ENCODE results near the gene CCNB1IP1. TPM values are rescaled to one million over a fixed set of nuclear protein-coding genes. Genes with fewer than 3 reads are reported as not detected.
"Not testable (repeated sequence)": the region's sequence is repeated elsewhere in the genome, so short reads cannot be mapped to it uniquely, and the experiment has no call there.

The CCNB1IP1 gene
- total and polyA plus RNA-seq, 2 experiments from 2014 or later: 13.5 to 52.0 TPM

DNA sequence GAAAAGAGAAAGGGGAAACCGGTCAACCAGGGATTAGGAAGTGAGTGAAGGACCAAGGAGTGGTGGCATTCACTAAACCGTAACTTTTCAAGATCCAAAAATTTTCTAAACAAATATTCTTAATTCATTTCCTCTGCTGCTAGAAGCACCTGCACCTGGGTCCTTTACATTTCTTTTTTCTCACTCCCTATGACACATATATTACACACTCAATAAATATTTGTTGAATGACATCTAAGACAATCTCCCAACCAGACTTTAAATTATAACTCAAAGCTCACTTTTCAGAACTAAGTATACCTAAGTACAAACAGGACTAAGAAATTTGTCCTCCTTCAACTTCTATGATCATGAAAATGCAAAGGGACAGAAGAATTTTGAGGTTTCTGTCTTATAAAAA, 38.4 kb downstream of the CCNB1IP1 start:
- Histone ChIP-seq H3K27me3 (replicated peaks; ENCODE audit: insufficient read depth) (no peaks in the 10 kb centered on the region), H3K36me3 (ENCODE audit: low read depth) (peaks cover 59% of the 10 kb centered on the region), H3K79me2 (ENCODE audit: insufficient read depth) (no peaks in the 10 kb centered on the region), H3K4me2 (ENCODE audit: unreplicated experiment) (no peak overlapping the region), H3K9me2 (ENCODE audit: insufficient read depth) (no peaks in the 10 kb centered on the region), H3K4me3 (no peak overlapping the region), H3K27ac (no peak overlapping the region), H2AFZ (no peak overlapping the region), H3K4me1 (ENCODE audit: insufficient read depth) (no peaks in the 10 kb centered on the region), H3F3A (ENCODE audit: insufficient read depth) (no peaks in the 10 kb centered on the region), H4K20me1 (ENCODE audit: insufficient read depth) (no peaks in the 10 kb centered on the region), H3K9me3 (ENCODE audit: low read depth) (no peaks in the 10 kb centered on the region), H3K9ac (no peak overlapping the region)
- TF ChIP-seq EZH2phosphoT487 (IDR thresholded peaks at IDR 0.05; ENCODE audit: insufficient read depth, low read depth) (no peak), EZH2 (IDR thresholded peaks at IDR 0.05; ENCODE audit: insufficient read depth, poor library complexity, severe bottlenecking) (no peak)
- no peak for DNase-seq
- 98 to 100% methylated on average over 2 of the region's 2 CpGs for WGBS, 2 experiments (ENCODE audit: low coverage in 1 of 2, low lambda C conversion rate in 2 of 2, missing lambda C conversion rate in 2 of 2)
- in situ Hi-C loops (cut with MboI): no loop called here

DNA sequence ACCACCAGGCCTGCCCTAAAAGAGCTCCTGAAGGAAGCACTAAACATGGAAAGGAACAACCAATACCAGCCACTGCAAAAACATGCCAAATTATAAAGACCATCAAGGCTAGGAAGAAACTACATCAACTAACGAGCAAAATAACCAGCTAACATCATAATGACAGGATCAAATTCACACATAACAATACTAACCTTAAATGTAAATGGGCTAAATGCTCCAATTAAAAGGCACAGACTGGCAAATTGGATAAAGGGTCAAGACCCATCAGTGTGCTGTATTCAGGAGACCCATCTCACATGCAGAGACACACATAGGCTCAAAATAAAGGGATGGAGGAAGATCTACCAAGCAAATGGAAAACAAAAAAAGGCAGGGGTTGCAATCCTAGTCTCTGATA, 51.1 kb downstream of the CCNB1IP1 start:
- H3K27me3 ChIP-seq (replicated peaks; ENCODE audit: insufficient read depth); H3K36me3 ChIP-seq (ENCODE audit: low read depth); DNase-seq; H3K9me3 ChIP-seq (ENCODE audit: low read depth); H3K4me2 ChIP-seq (ENCODE audit: unreplicated experiment); H3K9me2 ChIP-seq (ENCODE audit: insufficient read depth); H3K79me2 ChIP-seq (ENCODE audit: insufficient read depth); H3K9ac ChIP-seq; H2AFZ ChIP-seq; H3K4me1 ChIP-seq (ENCODE audit: insufficient read depth); H4K20me1 ChIP-seq (ENCODE audit: insufficient read depth); H3K4me3 ChIP-seq; H3F3A ChIP-seq (ENCODE audit: insufficient read depth); H3K27ac ChIP-seq; in situ Hi-C loops (cut with MboI): not testable (repeated sequence)
- 86 to 100% methylated on average over 1 of the region's 1 CpG for WGBS, 2 experiments (ENCODE audit: low coverage in 1 of 2, low lambda C conversion rate in 2 of 2, missing lambda C conversion rate in 2 of 2)

DNA sequence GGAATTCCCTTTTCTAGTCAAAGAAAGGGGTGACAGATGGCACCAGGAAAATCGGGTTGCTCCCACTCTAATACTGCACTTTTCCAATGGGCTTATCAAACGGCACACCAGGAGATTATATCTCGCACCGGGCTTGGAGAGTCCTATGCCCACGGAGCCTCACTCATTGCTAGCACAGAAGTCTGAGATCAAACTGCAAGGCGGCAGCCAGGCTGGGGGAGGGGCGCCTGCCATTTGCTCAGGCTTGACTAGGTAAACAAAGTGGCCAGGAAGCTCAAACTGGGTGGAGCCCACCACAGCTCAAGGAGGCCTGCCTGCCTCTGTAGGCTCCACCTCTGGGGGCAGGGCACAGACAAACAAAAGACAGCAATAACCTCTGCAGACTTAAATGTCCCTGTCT, 52.8 kb downstream of the CCNB1IP1 start:
- H3K9me2 ChIP-seq (ENCODE audit: insufficient read depth); H2AFZ ChIP-seq; H3K79me2 ChIP-seq (ENCODE audit: insufficient read depth); H3K27ac ChIP-seq; H3K27me3 ChIP-seq (replicated peaks; ENCODE audit: insufficient read depth); H3K4me2 ChIP-seq (ENCODE audit: unreplicated experiment); H3K9me3 ChIP-seq (ENCODE audit: low read depth); in situ Hi-C loops (cut with MboI); H3F3A ChIP-seq (ENCODE audit: insufficient read depth); H3K9ac ChIP-seq; H4K20me1 ChIP-seq (ENCODE audit: insufficient read depth); H3K36me3 ChIP-seq (ENCODE audit: low read depth); H3K4me3 ChIP-seq; H3K4me1 ChIP-seq (ENCODE audit: insufficient read depth); DNase-seq: not testable (repeated sequence)
- WGBS, 2 experiments (ENCODE audit: low coverage in 1 of 2, low lambda C conversion rate in 2 of 2, missing lambda C conversion rate in 2 of 2): 98 to 99% methylated on average over 7 of the region's 7 CpGs

DNA sequence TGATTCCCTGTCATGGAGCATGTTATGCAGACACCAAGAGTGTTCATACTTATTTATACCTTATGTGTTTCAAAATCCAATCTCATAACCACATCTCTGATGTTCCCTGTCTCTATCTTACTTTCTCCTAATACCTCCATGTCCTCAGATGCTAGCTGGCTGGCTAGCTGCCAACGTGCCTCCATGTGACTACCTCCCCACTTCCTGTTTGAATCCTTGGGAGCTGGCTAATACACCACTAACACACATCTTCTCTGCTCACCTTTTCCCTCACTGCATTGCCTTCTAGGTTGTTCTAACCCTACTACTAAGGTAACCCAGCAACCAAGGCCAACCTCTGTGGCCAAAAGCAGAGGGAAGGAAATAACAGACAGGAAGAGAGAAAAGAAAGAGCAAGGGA, 54.7 kb downstream of the CCNB1IP1 start:
- Histone ChIP-seq H3K4me2 (ENCODE audit: unreplicated experiment) (no peak overlapping the region), H3F3A (ENCODE audit: insufficient read depth) (no peaks in the 10 kb centered on the region), H3K9me2 (ENCODE audit: insufficient read depth) (no peaks in the 10 kb centered on the region), H4K20me1 (ENCODE audit: insufficient read depth) (no peaks in the 10 kb centered on the region), H3K4me3 (no peak overlapping the region), H3K9ac (no peak overlapping the region), H3K79me2 (ENCODE audit: insufficient read depth) (no peaks in the 10 kb centered on the region), H3K36me3 (ENCODE audit: low read depth) (peaks cover 5% of the 10 kb centered on the region; the same call in 1 of the 2 replicates), H3K9me3 (ENCODE audit: low read depth) (no peaks in the 10 kb centered on the region), H3K27me3 (replicated peaks; ENCODE audit: insufficient read depth) (no peaks in the 10 kb centered on the region), H2AFZ (no peak overlapping the region), H3K27ac (no peak overlapping the region), H3K4me1 (ENCODE audit: insufficient read depth) (no peaks in the 10 kb centered on the region)
- no peak for DNase-seq
- in situ Hi-C loops (cut with MboI): no loop called here
- WGBS, 2 experiments (ENCODE audit: low coverage in 1 of 2, low lambda C conversion rate in 2 of 2, missing lambda C conversion rate in 2 of 2): 18 to 21% methylated on average over 1 of the region's 1 CpG
- TF ChIP-seq EZH2phosphoT487 (IDR thresholded peaks at IDR 0.05; ENCODE audit: insufficient read depth, low read depth) (no peak), EZH2 (IDR thresholded peaks at IDR 0.05; ENCODE audit: insufficient read depth, poor library complexity, severe bottlenecking) (no peak)

DNA sequence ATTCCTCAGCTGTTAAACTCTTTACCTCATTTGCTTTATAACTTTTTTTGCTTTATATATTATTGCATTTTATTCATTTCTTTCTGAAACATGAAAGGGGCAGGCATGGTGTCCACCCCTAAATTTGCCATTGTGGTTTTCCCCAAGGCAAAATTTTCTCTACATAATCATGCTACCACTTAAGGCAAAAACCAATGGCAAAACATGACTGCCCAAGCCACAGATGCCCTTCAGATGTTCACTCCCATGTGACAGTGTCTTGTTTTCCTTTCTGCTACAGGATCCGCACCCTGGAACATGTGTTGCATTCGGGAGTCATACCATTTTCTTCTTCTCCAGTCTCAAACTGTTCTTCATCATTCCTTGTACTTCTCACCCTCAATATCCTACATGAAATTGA, 55.7 kb downstream of the CCNB1IP1 start:
- Histone ChIP-seq H3K36me3 (ENCODE audit: low read depth) (peaks cover 5% of the 10 kb centered on the region; the same call in 1 of the 2 replicates), H3K9me3 (ENCODE audit: low read depth) (no peaks in the 10 kb centered on the region), H3K9ac (no peak overlapping the region), H3K79me2 (ENCODE audit: insufficient read depth) (no peaks in the 10 kb centered on the region), H3K9me2 (ENCODE audit: insufficient read depth) (no peaks in the 10 kb centered on the region), H3K27me3 (replicated peaks; ENCODE audit: insufficient read depth) (no peaks in the 10 kb centered on the region), H3F3A (ENCODE audit: insufficient read depth) (no peaks in the 10 kb centered on the region), H2AFZ (no peak overlapping the region), H3K4me3 (no peak overlapping the region), H3K4me2 (ENCODE audit: unreplicated experiment) (no peak overlapping the region), H4K20me1 (ENCODE audit: insufficient read depth) (no peaks in the 10 kb centered on the region), H3K4me1 (ENCODE audit: insufficient read depth) (no peaks in the 10 kb centered on the region), H3K27ac (no peak overlapping the region)
- in situ Hi-C loops (cut with MboI): no loop called here
- 86 to 94% methylated on average over 2 of the region's 2 CpGs for WGBS, 2 experiments (ENCODE audit: low coverage in 1 of 2, low lambda C conversion rate in 2 of 2, missing lambda C conversion rate in 2 of 2)
- DNase-seq: no peak
- TF ChIP-seq EZH2phosphoT487 (IDR thresholded peaks at IDR 0.05; ENCODE audit: insufficient read depth, low read depth) (no peak), EZH2 (IDR thresholded peaks at IDR 0.05; ENCODE audit: insufficient read depth, poor library complexity, severe bottlenecking) (no peak)
